HEK293 (cell line): ENCODE results near the gene LIMK2.
A peak's percentile ranks its signal among the peaks of the same experiment; 100 is the strongest.
"Not testable (repeated sequence)": the region's sequence is repeated elsewhere in the genome, so short reads cannot be mapped to it uniquely, and the experiment has no call there.

Experiments
- CTCF ChIA-PET: fragments of 350-600 bp; formaldehyde crosslinking; extraction: SDS; loops from one replicate; lab custom pipeline; 2021; ENCODE audit warnings: antibody characterized with exemption; lab: Yijun Ruan, JAX
- POLR2A ChIA-PET: fragments of 300-600 bp; formaldehyde crosslinking; extraction: SDS; loops from one replicate; lab custom pipeline; 2020; ENCODE audit warnings: antibody characterized with exemption, inconsistent platforms; lab: Yijun Ruan, JAX
- H3K27ac ChIP-seq: fragments of 200-500 bp; sonication (Bioruptor generic); 2 replicates; pipeline ENCODE4 v1.5.1; 2014; ENCODE audit warnings: low read depth, low read length, control low read depth, inconsistent platforms; ENCODE audit errors: extremely low read depth
- H3K36me3 ChIP-seq, 2 experiments: fragments of 200-500 bp in 1 of 2; sonication (Bioruptor generic) in 1 of 2; 1 replicate in 1 of 2; 2 replicates in 1 of 2; pipeline ENCODE4 v1.5.1; 2014 to 2017; ENCODE audit warnings: inconsistent platforms in 2 of 2, low read length in 2 of 2; ENCODE audit not compliant: control insufficient read depth in 2 of 2, insufficient read depth in 1 of 2
- H3K4me1 ChIP-seq: fragments of 200-500 bp; sonication (Bioruptor generic); 2 replicates; pipeline ENCODE4 v1.5.1; 2014; ENCODE audit warnings: mild to moderate bottlenecking, low read length, inconsistent platforms; ENCODE audit not compliant: control insufficient read depth, insufficient read depth
- H3K4me3 ChIP-seq: 2 replicates; pipeline ENCODE4 v1.5.1; 2011; ENCODE audit warnings: low read depth, mild to moderate bottlenecking, control low read depth, low read length, moderate library complexity
- H3K9me3 ChIP-seq: fragments of 200-500 bp; sonication (Bioruptor generic); 2 replicates; pipeline ENCODE4 v1.5.1; 2014; ENCODE audit warnings: low read depth, low read length, inconsistent platforms; ENCODE audit not compliant: control insufficient read depth, insufficient read depth
- EGR2 ChIP-seq: fragments of 450-650 bp; formaldehyde crosslinking; IDR thresholded peaks from 2 replicates; pipeline ENCODE4 v1.5.1; 2016; ENCODE audit warnings: low read depth, missing biosample characterization, missing genetic modification characterization
- ELK4 ChIP-seq: IDR thresholded peaks from 2 replicates; pipeline ENCODE4 v1.6.1; 2011; ENCODE audit warnings: mild to moderate bottlenecking, low read depth, low read length, borderline replicate concordance
- GLIS1 ChIP-seq: fragments of 450-650 bp; formaldehyde crosslinking; IDR thresholded peaks from 2 replicates; pipeline ENCODE4 v1.5.1; 2016; ENCODE audit warnings: missing biosample characterization, missing genetic modification characterization
- IKZF3 ChIP-seq: fragments of 450-650 bp; IDR thresholded peaks from 2 replicates; pipeline ENCODE4 v1.5.0; 2018; ENCODE audit warnings: missing biosample characterization, mild to moderate bottlenecking, missing genetic modification characterization, moderate library complexity
- PATZ1 ChIP-seq: fragments of 450-650 bp; formaldehyde crosslinking; IDR thresholded peaks from 2 replicates; pipeline ENCODE4 v1.5.1; 2016; ENCODE audit warnings: missing biosample characterization, missing genetic modification characterization
- PRDM1 ChIP-seq: fragments of 450-650 bp; formaldehyde crosslinking; IDR thresholded peaks from 2 replicates; pipeline ENCODE4; 2016; ENCODE audit warnings: missing biosample characterization, missing genetic modification characterization
- SCRT2 ChIP-seq: fragments of 450-650 bp; formaldehyde crosslinking; IDR thresholded peaks from 2 replicates; pipeline ENCODE4 v1.5.1; 2016; ENCODE audit warnings: missing biosample characterization, missing genetic modification characterization
- ZBTB17 ChIP-seq: fragments of 450-650 bp; formaldehyde crosslinking; IDR thresholded peaks from 2 replicates; pipeline ENCODE4 v1.5.1; 2016; ENCODE audit warnings: missing biosample characterization, missing genetic modification characterization
- ZFHX2 ChIP-seq: fragments of 450-650 bp; formaldehyde crosslinking; conservative IDR thresholded peaks from 2 replicates; pipeline ENCODE4 v1.5.1; 2016; ENCODE audit warnings: missing biosample characterization, missing genetic modification characterization
- ZNF132 ChIP-seq: fragments of 450-650 bp; formaldehyde crosslinking; IDR thresholded peaks from 2 replicates; pipeline ENCODE4 v1.5.1; 2017; ENCODE audit warnings: missing biosample characterization, missing genetic modification characterization, borderline replicate concordance
- ZNF146 ChIP-seq: fragments of 450-650 bp; formaldehyde crosslinking; IDR thresholded peaks from 2 replicates; pipeline ENCODE4 v1.5.1; 2016; ENCODE audit warnings: missing biosample characterization, missing genetic modification characterization
- ZNF558 ChIP-seq: fragments of 450-650 bp; formaldehyde crosslinking; IDR thresholded peaks from 2 replicates; pipeline ENCODE4 v1.5.1; 2016; ENCODE audit warnings: missing biosample characterization, missing genetic modification characterization
- ZSCAN23 ChIP-seq: fragments of 450-650 bp; formaldehyde crosslinking; IDR thresholded peaks from 2 replicates; pipeline ENCODE4 v1.5.1; 2016; ENCODE audit warnings: missing biosample characterization, missing genetic modification characterization
- TF ChIP-seq, protein P1 (sequence below): fragments of 450-650 bp; formaldehyde crosslinking; IDR thresholded peaks from 2 replicates; pipeline ENCODE4 v1.5.1; 2016; ENCODE audit warnings: missing biosample characterization, missing genetic modification characterization

The LIMK2 gene

GRCh38 chr22:31192513-31192912 is 19.6 kb upstream of the LIMK2 start (continued):
- TF ChIP-seq ZBTB17 (tag by site-specific recombination), result peak; percentile 60; the same call in 1 of the 2 replicates
- no peak for TF ChIP-seq ZNF146
- peak; percentile 33; the same call in 1 of the 2 replicates for TF ChIP-seq PATZ1
- TF ChIP-seq ZNF558 (tag by site-specific recombination), result 0 out of 2 replicates have a peak, but pooled peaks have one; percentile 13
- peak; percentile 50 for TF ChIP-seq GLIS1
- peak; percentile 40; the same call in 1 of the 2 replicates for TF ChIP-seq IKZF3 (tag by site-specific recombination)
- TF ChIP-seq PRDM1 (tag by site-specific recombination), result peak; percentile 68; the same call in 1 of the 2 replicates
- TF ChIP-seq, all 188 proteins: peak for 10

GRCh38 chr22:31193092-31193491 is 19.0 kb upstream of the LIMK2 start:
- no peak for TF ChIP-seq ZNF132 (tag by site-specific recombination)
- TF ChIP-seq EGR2 (tag by site-specific recombination), result peak; percentile 22; the same call in 1 of the 2 replicates
- peak; percentile 53; the same call in 1 of the 2 replicates for TF ChIP-seq ZFHX2
- TF ChIP-seq ZSCAN23, result no peak

DNA sequence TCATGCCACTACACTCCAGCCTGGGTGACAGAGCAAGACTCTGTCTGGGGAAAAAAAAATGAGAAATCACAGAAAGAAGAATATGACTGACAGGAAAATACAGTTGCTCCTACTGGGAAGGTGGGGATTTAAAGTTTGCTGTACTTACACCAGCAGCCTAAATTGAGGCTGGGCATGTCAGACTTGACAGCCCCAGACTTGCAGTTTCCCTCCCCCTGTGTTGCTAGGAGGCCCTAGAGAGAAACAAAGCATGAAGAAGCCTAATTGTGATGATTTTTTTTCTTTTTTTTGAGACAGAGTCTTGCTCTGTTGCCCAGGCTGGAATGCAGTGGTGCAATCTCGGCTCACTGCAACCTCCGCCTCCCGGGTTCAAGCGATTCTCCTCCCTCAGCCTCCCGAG is 17.4 kb upstream of the LIMK2 start:
- CTCF ChIA-PET, H3K9me3 ChIP-seq, H3K4me3 ChIP-seq, H3K27ac ChIP-seq, H3K4me1 ChIP-seq: not testable (repeated sequence)
- POLR2A ChIA-PET, result interaction anchor here (0.6 kb wide), 1 partner anchor 28 kb away, joined by 3 read pairs; no protein-coding TSS in a partner anchor
- peaks cover 21 to 47% of the 10 kb centered on the region in 2 experiments for H3K36me3 ChIP-seq

More at GRCh38 chr22:31193092-31193491, 19.0 kb upstream of the LIMK2 start:
- Histone ChIP-seq H3K36me3 (peaks cover 15 to 45% of the 10 kb centered on the region in 2 experiments), H3K4me3 (no peak overlapping the region), H3K9me3 (no peaks in the 10 kb centered on the region), H3K4me1 (no peaks in the 10 kb centered on the region), H3K27ac (no peak overlapping the region)
- POLR2A ChIA-PET, result no interaction called here
- CTCF ChIA-PET, result interaction anchor here (0.6 to 3.6 kb wide), 4 partner anchors 18 to 426 kb away, joined by 3 to 19 read pairs (median 4); partner anchors contain the start of gene LIMK2

- ChIA-PET CTCF (interaction anchor here (0.6 to 6.0 kb wide), 7 partner anchors 10 to 435 kb away, joined by 3 to 50 read pairs (median 7); partner anchors contain the start of gene LIMK2), POLR2A (interaction anchor here (0.7 kb wide), 1 partner anchor 471 kb away, joined by 3 read pairs; no protein-coding TSS in a partner anchor)
- Histone ChIP-seq H3K9me3 (no peaks in the 10 kb centered on the region), H3K4me3 (no peak overlapping the region), H3K36me3 (peaks cover 14 to 66% of the 10 kb centered on the region in 2 experiments), H3K4me1 (no peaks in the 10 kb centered on the region), H3K27ac (no peak overlapping the region)
- TF ChIP-seq ELK4 (no peak), SCRT2 (tag by site-specific recombination) (peak; percentile 4; the same call in 1 of the 2 replicates)
- TF ChIP-seq, protein P1, sequence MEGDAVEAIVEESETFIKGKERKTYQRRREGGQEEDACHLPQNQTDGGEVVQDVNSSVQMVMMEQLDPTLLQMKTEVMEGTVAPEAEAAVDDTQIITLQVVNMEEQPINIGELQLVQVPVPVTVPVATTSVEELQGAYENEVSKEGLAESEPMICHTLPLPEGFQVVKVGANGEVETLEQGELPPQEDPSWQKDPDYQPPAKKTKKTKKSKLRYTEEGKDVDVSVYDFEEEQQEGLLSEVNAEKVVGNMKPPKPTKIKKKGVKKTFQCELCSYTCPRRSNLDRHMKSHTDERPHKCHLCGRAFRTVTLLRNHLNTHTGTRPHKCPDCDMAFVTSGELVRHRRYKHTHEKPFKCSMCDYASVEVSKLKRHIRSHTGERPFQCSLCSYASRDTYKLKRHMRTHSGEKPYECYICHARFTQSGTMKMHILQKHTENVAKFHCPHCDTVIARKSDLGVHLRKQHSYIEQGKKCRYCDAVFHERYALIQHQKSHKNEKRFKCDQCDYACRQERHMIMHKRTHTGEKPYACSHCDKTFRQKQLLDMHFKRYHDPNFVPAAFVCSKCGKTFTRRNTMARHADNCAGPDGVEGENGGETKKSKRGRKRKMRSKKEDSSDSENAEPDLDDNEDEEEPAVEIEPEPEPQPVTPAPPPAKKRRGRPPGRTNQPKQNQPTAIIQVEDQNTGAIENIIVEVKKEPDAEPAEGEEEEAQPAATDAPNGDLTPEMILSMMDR (tag by site-specific recombination), result 0 out of 2 replicates have a peak, but pooled peaks have one; percentile 17
These were observed 12.9 kb upstream of the LIMK2 start for GRCh38 chr22:31199187-31199586.

DNA sequence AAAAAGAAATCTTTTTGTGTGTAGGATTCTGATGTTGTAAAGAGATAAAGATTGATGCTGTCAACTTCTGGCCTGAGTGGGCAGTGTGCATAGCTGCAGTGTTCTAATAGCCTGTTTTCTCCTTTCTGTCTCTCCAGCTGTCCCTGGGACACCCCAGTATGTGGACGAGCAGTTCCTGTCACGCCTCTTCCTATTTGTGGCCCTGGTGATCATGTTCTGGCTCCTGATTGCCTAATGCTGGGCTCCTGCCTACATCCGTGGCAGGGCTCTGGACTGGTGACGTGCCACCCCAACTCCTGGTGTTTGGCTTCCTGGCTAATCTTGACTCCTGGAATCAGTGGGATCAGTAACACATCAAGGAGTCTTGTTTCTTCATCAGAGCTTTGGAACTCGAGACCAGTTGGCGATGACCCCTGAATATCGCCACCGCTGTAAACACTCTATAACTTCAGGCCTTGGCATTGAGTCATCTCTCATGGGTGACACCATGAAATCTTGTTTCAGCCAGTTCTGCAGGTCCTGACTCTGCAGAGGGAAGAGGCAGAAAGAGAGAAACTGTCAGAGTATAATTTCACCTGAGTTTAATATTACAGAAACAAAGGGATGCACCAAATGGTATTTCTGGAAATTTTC is 7.6 kb upstream of the LIMK2 start:
- H3K4me1 ChIP-seq, H3K4me3 ChIP-seq, H3K27ac ChIP-seq, H3K9me3 ChIP-seq, POLR2A ChIA-PET: not testable (repeated sequence)
- peaks cover 0 to 59% of the 10 kb centered on the region in 2 experiments; a peak in 2 of 3 replicates for H3K36me3 ChIP-seq
- CTCF ChIA-PET, result interaction anchor here (6.0 kb wide), 1 partner anchor 67 kb away, joined by 38 read pairs; no protein-coding TSS in a partner anchor

GRCh38 chr22:31205059-31205458 is 7.0 kb upstream of the LIMK2 start:
- H3K27ac ChIP-seq, H3K9me3 ChIP-seq, CTCF ChIA-PET, H3K4me3 ChIP-seq, H3K4me1 ChIP-seq, POLR2A ChIA-PET: not testable (repeated sequence)
- peaks cover 0 to 55% of the 10 kb centered on the region in 2 experiments; a peak in 2 of 3 replicates for H3K36me3 ChIP-seq
